NCI-H128 (cell line): ENCODE results near the gene NPEPL1.

Source experiments
- DNase-seq: peaks from one replicate; lab custom pipeline; 2025; ENCODE audit not compliant: unreplicated experiment; lab: John Stamatoyannopoulos, UW

Gene NPEPL1

GRCh38 chr20:58700121-58700821 lies 7.7 kb downstream of the NPEPL1 start:
- no peak for DNase-seq

- DNase-seq = no peak
Measured at GRCh38 chr20:58700823-58701222, 8.2 kb downstream of the NPEPL1 start.

GRCh38 chr20:58701431-58702160 lies 9.0 kb downstream of the NPEPL1 start:
- no peak for DNase-seq

GRCh38 chr20:58702161-58702510 lies 9.5 kb downstream of the NPEPL1 start:
- DNase-seq = no peak

- no peak for DNase-seq
Measured at GRCh38 chr20:58702859-58703648, 10.5 kb downstream of the NPEPL1 start.

GRCh38 chr20:58703765-58704371 lies 11.3 kb downstream of the NPEPL1 start:
- no peak for DNase-seq

GRCh38 chr20:58705208-58705926 lies 12.8 kb downstream of the NPEPL1 start:
- no peak for DNase-seq

GRCh38 chr20:58706150-58706892 lies 13.7 kb downstream of the NPEPL1 start:
- DNase-seq = no peak

GRCh38 chr20:58706975-58707681 lies 14.5 kb downstream of the NPEPL1 start:
- no peak for DNase-seq

- no peak for DNase-seq
Measured at GRCh38 chr20:58707770-58708169, 15.2 kb downstream of the NPEPL1 start.

- no peak for DNase-seq
Measured at GRCh38 chr20:58708246-58708931, 15.8 kb downstream of the NPEPL1 start.

GRCh38 chr20:58709013-58709702 lies 16.6 kb downstream of the NPEPL1 start:
- DNase-seq = no peak

- no peak for DNase-seq
Measured at GRCh38 chr20:58709703-58710039, 17.1 kb downstream of the NPEPL1 start.

- no peak for DNase-seq
Measured at GRCh38 chr20:58710481-58711265, 18.1 kb downstream of the NPEPL1 start.

GRCh38 chr20:58711266-58712051 lies 18.9 kb downstream of the NPEPL1 start:
- no peak for DNase-seq

GRCh38 chr20:58712151-58712791 lies 19.7 kb downstream of the NPEPL1 start:
- DNase-seq = no peak
